ENCODE data around the gene FZD10.

Gene FZD10

DNA sequence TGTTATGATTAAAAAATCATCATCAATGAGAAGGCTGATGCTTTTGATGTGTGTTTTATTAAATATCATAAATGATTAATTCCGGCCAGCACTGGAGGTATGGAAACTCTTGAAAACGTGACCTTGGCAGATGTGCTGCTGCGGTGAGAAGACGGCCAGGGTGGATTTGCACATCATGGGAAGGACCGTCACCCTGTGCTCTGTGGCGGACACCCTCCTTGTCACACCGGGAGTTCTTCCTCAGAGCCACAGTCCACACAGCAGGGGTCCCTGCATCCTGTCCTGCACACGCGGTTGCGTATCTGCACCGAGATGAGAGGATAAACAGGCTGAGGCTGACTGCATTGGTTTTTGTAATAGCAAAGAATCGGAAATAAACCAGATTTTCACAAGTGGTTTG lies 33.5 kb downstream of the FZD10 start:
- in situ Hi-C loops (cut with MboI; ENCODE audit: low sequenced_read_pairs, unreplicated experiment) = no loop called here
- no peak for DNase-seq (ENCODE audit: low spot score)
- TF ChIP-seq, protein P1, sequence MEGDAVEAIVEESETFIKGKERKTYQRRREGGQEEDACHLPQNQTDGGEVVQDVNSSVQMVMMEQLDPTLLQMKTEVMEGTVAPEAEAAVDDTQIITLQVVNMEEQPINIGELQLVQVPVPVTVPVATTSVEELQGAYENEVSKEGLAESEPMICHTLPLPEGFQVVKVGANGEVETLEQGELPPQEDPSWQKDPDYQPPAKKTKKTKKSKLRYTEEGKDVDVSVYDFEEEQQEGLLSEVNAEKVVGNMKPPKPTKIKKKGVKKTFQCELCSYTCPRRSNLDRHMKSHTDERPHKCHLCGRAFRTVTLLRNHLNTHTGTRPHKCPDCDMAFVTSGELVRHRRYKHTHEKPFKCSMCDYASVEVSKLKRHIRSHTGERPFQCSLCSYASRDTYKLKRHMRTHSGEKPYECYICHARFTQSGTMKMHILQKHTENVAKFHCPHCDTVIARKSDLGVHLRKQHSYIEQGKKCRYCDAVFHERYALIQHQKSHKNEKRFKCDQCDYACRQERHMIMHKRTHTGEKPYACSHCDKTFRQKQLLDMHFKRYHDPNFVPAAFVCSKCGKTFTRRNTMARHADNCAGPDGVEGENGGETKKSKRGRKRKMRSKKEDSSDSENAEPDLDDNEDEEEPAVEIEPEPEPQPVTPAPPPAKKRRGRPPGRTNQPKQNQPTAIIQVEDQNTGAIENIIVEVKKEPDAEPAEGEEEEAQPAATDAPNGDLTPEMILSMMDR (IDR thresholded peaks at IDR 0.05; ENCODE audit: borderline replicate concordance, control extremely low read depth, extremely low read depth, insufficient read depth, missing control alignments) = no peak

DNA sequence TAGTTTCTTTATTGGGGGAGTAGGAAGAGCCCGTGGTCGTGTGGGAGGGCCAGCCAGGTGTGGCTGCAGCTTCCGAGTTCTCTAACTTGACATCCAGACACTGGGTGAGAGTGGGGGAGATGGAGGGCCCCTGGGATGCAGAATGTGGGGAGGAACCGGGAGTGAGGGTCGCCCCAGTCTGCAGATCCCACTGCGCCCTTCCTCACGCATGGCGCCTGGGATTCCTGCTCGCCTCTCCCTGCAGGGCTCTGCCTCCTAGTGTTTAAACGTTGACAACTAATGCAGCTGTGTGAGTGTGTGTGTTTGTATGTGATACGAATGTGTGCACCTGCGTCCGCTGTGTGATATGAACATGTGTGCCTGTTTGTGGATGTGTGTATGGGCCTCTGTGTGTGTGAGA lies 34.6 kb downstream of the FZD10 start:
- TF ChIP-seq, protein P1 (IDR thresholded peaks at IDR 0.05; ENCODE audit: borderline replicate concordance, control extremely low read depth, extremely low read depth, insufficient read depth, missing control alignments) = no peak
- in situ Hi-C loops (cut with MboI; ENCODE audit: low sequenced_read_pairs, unreplicated experiment) = no loop called here
- no peak for DNase-seq (ENCODE audit: low spot score)

DNA sequence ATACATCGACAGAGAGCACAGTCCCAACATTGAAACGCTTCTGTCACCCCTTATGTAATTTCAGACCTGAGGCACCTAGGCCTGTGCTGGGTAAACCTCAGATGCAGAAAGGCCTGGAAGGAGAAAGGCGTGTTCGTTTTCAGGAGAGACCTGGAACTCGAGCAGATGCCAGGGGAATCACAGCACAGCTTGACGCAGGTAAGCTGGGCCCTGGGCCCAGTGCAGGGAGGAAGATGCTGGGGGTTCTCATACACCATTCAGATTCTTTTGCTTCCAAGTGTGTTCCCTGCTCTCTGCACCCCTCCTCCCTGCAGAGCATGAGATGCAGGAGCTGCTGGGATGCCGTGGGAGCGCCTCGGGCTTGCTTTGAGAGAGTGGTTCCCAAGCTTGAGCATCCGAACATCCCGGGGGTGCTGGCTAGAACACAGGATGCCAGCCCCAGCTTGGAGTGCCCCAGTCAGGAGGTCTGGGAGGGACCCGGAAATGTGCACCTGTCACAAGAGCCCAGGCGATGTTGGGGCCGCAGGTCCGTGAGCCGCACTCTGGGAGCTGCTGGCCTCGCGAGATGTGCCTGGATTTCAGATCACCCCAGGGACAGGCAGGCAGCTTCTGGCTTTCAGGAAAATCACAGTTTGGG lies 35.9 kb downstream of the FZD10 start:
- in situ Hi-C loops (cut with MboI; ENCODE audit: low sequenced_read_pairs, unreplicated experiment) = no loop called here
- DNase-seq (ENCODE audit: low spot score) = no peak
- TF ChIP-seq, protein P1 (IDR thresholded peaks at IDR 0.05; ENCODE audit: borderline replicate concordance, control extremely low read depth, extremely low read depth, insufficient read depth, missing control alignments) = no peak

DNA sequence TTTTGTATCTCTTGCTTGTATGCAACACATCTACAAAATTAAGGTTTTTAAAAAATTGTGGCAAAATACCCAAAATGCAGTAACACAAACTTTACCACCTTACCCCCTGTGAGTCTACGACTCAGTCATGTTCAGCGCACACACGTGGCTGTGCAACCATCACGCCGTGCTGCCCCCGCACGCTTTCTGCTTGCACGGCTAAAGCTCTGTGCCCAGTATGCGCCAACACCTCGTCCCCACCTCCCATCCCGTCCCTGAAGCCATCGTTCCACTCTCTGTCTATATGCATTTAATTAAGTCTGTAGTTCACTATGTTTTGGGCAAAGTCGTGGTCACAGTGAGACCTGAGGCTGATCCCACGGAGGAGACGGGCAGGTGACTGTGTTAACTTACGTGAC lies 36.4 kb downstream of the FZD10 start:
- in situ Hi-C loops (cut with MboI; ENCODE audit: low sequenced_read_pairs, unreplicated experiment) = no loop called here
- TF ChIP-seq, protein P1 (IDR thresholded peaks at IDR 0.05; ENCODE audit: borderline replicate concordance, control extremely low read depth, extremely low read depth, insufficient read depth, missing control alignments) = no peak
- DNase-seq (ENCODE audit: low spot score) = no peak

DNA sequence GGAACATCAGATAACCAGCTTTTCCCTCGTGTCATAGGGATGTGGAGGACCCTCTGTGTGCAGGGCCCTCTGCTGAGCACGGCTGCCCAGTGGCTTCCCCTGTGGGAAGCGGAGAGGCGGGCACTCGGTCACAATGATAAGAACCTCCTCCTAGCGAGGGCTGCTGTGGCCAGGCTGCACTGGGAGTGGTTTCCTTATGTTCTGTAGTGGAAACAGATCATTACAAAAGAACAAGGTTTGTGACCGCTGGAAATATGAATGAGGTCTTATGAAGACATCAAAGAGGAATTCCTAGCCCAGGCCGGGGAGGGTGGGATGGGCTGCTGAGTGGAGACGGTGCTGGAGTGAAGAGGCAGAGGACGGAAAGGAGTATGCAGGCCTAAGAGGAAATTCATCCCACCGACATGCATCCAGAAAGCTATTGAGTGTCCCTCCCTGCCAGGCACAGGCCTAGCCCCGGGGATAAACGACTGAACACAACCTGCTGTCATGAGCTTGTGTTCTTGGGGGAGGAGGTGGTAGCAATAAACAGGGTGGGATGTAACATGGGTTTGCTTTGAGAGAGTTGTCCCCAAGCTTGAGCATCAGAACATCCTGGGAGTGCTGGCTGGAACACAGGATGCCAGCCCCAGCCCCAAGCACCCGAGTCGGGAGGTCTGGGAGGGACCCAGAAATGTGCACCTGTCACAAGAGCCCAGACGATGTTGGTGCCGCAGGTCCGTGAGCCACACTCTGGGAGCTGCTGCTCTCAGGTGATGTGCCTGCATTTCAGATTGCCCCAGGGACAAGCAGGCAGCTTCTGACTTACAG lies 37.5 kb downstream of the FZD10 start:
- in situ Hi-C loops (cut with MboI; ENCODE audit: low sequenced_read_pairs, unreplicated experiment) = no loop called here
- TF ChIP-seq, protein P1 (IDR thresholded peaks at IDR 0.05; ENCODE audit: borderline replicate concordance, control extremely low read depth, extremely low read depth, insufficient read depth, missing control alignments) = no peak
- DNase-seq (ENCODE audit: low spot score) = no peak

DNA sequence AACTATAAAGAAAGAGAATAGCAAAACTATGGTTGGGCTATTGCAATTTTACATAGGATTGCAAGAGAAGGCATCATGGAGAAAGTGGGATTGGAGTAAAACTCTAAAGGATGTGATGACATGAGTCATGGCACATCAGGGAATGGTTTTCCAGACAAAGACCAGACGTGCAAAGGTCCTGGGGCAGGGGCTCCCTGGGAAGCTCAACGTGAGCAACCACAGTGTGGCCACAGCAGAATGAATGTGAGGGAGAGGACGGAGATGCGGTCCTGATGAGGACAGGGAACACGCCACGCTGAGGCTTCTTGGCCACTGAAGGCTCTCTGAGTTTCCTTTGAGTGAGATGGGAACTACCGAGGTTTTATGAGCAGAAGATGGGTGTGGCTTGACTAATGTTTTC lies 38.2 kb downstream of the FZD10 start:
- DNase-seq (ENCODE audit: low spot score) = no peak
- in situ Hi-C loops (cut with MboI; ENCODE audit: low sequenced_read_pairs, unreplicated experiment) = no loop called here
- TF ChIP-seq, protein P1 (IDR thresholded peaks at IDR 0.05; ENCODE audit: borderline replicate concordance, control extremely low read depth, extremely low read depth, insufficient read depth, missing control alignments) = no peak

Data from GM13976 (cell line).